Measurements from ENCODE around the gene PIAS3.

PIAS3 gene

DNA sequence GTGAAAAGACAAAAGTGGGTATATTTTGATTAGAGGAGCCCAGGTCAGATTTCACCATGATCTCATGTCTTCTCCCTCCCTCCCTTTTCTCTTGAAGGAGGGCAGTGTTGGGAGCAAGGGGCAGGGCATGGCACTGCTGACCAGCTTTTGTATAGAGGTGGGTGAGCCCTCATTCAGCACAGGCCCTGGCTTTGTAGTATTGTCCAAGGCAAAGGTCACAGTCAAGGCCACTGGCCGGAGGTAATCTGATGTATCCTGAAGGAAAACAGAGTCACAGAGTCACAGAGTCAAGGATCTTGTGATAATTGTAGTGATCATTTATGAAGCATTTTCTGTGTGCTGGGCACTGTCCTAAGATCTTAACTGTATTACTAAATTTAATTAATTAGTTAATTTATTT, 39.1 kb upstream of the PIAS3 start:
- CTCF ChIA-PET: interaction anchor here (2.3 kb wide), 1 partner anchor 12 kb away, joined by 15 read pairs; the partner anchor contains the start of gene ITGA10

More for the DNA sequence above, 39.1 kb upstream of the PIAS3 start:
- Histone ChIP-seq H3K9me3 (ENCODE audit: control insufficient read depth, insufficient read depth, low read depth, low read length) (no peaks in the 10 kb centered on the region), H3K4me1 (ENCODE audit: control insufficient read depth, insufficient read depth, low read length) (no peaks in the 10 kb centered on the region), H3K36me3 (ENCODE audit: control insufficient read depth in 2 of 2, insufficient read depth in 1 of 2, low read length in 2 of 2) (no peaks in the 10 kb centered on the region), H3K4me3 (ENCODE audit: low read depth, low read length) (no peak overlapping the region), H3K27ac (ENCODE audit: extremely low read depth, low read depth, low read length) (no peak overlapping the region)
- POLR2A ChIA-PET: no interaction called here
- TF ChIP-seq ZNF701 (tag by site-specific recombination; IDR thresholded peaks at IDR 0.05): no peak
- no peak for TF ChIP-seq ZNF596 (tag by site-specific recombination; IDR thresholded peaks at IDR 0.05)
- no peak for TF ChIP-seq ZNF221 (tag by site-specific recombination; IDR thresholded peaks at IDR 0.05; ENCODE audit: borderline replicate concordance)
- TF ChIP-seq, protein P1, sequence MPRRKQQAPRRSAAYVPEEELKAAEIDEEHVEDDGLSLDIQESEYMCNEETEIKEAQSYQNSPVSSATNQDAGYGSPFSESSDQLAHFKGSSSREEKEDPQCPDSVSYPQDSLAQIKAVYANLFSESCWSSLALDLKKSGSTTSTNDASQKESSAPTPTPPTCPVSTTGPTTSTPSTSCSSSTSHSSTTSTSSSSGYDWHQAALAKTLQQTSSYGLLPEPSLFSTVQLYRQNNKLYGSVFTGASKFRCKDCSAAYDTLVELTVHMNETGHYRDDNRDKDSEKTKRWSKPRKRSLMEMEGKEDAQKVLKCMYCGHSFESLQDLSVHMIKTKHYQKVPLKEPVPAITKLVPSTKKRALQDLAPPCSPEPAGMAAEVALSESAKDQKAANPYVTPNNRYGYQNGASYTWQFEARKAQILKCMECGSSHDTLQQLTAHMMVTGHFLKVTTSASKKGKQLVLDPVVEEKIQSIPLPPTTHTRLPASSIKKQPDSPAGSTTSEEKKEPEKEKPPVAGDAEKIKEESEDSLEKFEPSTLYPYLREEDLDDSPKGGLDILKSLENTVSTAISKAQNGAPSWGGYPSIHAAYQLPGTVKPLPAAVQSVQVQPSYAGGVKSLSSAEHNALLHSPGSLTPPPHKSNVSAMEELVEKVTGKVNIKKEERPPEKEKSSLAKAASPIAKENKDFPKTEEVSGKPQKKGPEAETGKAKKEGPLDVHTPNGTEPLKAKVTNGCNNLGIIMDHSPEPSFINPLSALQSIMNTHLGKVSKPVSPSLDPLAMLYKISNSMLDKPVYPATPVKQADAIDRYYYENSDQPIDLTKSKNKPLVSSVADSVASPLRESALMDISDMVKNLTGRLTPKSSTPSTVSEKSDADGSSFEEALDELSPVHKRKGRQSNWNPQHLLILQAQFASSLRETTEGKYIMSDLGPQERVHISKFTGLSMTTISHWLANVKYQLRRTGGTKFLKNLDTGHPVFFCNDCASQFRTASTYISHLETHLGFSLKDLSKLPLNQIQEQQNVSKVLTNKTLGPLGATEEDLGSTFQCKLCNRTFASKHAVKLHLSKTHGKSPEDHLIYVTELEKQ (tag by site-specific recombination; IDR thresholded peaks at IDR 0.05; ENCODE audit: borderline replicate concordance): no peak
- no peak for TF ChIP-seq ZNF560 (tag by site-specific recombination; IDR thresholded peaks at IDR 0.05; ENCODE audit: borderline replicate concordance)
- TF ChIP-seq, protein P2, sequence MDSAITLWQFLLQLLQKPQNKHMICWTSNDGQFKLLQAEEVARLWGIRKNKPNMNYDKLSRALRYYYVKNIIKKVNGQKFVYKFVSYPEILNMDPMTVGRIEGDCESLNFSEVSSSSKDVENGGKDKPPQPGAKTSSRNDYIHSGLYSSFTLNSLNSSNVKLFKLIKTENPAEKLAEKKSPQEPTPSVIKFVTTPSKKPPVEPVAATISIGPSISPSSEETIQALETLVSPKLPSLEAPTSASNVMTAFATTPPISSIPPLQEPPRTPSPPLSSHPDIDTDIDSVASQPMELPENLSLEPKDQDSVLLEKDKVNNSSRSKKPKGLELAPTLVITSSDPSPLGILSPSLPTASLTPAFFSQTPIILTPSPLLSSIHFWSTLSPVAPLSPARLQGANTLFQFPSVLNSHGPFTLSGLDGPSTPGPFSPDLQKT (IDR thresholded peaks at IDR 0.05; ENCODE audit: borderline replicate concordance, low read depth, low read length): no peak
- no peak for TF ChIP-seq ZNF610 (tag by site-specific recombination; IDR thresholded peaks at IDR 0.05; ENCODE audit: borderline replicate concordance)
- TF ChIP-seq SALL2 (tag by site-specific recombination; IDR thresholded peaks at IDR 0.05; ENCODE audit: borderline replicate concordance): no peak
- TF ChIP-seq, protein P3, sequence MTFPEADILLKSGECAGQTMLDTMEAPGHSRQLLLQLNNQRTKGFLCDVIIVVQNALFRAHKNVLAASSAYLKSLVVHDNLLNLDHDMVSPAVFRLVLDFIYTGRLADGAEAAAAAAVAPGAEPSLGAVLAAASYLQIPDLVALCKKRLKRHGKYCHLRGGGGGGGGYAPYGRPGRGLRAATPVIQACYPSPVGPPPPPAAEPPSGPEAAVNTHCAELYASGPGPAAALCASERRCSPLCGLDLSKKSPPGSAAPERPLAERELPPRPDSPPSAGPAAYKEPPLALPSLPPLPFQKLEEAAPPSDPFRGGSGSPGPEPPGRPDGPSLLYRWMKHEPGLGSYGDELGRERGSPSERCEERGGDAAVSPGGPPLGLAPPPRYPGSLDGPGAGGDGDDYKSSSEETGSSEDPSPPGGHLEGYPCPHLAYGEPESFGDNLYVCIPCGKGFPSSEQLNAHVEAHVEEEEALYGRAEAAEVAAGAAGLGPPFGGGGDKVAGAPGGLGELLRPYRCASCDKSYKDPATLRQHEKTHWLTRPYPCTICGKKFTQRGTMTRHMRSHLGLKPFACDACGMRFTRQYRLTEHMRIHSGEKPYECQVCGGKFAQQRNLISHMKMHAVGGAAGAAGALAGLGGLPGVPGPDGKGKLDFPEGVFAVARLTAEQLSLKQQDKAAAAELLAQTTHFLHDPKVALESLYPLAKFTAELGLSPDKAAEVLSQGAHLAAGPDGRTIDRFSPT (tag by site-specific recombination; IDR thresholded peaks at IDR 0.05): no peak
- no peak for TF ChIP-seq MEIS1 (CRISPR knock-in tag; IDR thresholded peaks at IDR 0.05; ENCODE audit: borderline replicate concordance)
- TF ChIP-seq ZNF529 (tag by site-specific recombination; IDR thresholded peaks at IDR 0.05; ENCODE audit: insufficient replicate concordance): no peak
- TF ChIP-seq, protein P4, sequence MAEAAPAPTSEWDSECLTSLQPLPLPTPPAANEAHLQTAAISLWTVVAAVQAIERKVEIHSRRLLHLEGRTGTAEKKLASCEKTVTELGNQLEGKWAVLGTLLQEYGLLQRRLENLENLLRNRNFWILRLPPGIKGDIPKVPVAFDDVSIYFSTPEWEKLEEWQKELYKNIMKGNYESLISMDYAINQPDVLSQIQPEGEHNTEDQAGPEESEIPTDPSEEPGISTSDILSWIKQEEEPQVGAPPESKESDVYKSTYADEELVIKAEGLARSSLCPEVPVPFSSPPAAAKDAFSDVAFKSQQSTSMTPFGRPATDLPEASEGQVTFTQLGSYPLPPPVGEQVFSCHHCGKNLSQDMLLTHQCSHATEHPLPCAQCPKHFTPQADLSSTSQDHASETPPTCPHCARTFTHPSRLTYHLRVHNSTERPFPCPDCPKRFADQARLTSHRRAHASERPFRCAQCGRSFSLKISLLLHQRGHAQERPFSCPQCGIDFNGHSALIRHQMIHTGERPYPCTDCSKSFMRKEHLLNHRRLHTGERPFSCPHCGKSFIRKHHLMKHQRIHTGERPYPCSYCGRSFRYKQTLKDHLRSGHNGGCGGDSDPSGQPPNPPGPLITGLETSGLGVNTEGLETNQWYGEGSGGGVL (tag by site-specific recombination; IDR thresholded peaks at IDR 0.05): no peak
- TF ChIP-seq, protein P5, sequence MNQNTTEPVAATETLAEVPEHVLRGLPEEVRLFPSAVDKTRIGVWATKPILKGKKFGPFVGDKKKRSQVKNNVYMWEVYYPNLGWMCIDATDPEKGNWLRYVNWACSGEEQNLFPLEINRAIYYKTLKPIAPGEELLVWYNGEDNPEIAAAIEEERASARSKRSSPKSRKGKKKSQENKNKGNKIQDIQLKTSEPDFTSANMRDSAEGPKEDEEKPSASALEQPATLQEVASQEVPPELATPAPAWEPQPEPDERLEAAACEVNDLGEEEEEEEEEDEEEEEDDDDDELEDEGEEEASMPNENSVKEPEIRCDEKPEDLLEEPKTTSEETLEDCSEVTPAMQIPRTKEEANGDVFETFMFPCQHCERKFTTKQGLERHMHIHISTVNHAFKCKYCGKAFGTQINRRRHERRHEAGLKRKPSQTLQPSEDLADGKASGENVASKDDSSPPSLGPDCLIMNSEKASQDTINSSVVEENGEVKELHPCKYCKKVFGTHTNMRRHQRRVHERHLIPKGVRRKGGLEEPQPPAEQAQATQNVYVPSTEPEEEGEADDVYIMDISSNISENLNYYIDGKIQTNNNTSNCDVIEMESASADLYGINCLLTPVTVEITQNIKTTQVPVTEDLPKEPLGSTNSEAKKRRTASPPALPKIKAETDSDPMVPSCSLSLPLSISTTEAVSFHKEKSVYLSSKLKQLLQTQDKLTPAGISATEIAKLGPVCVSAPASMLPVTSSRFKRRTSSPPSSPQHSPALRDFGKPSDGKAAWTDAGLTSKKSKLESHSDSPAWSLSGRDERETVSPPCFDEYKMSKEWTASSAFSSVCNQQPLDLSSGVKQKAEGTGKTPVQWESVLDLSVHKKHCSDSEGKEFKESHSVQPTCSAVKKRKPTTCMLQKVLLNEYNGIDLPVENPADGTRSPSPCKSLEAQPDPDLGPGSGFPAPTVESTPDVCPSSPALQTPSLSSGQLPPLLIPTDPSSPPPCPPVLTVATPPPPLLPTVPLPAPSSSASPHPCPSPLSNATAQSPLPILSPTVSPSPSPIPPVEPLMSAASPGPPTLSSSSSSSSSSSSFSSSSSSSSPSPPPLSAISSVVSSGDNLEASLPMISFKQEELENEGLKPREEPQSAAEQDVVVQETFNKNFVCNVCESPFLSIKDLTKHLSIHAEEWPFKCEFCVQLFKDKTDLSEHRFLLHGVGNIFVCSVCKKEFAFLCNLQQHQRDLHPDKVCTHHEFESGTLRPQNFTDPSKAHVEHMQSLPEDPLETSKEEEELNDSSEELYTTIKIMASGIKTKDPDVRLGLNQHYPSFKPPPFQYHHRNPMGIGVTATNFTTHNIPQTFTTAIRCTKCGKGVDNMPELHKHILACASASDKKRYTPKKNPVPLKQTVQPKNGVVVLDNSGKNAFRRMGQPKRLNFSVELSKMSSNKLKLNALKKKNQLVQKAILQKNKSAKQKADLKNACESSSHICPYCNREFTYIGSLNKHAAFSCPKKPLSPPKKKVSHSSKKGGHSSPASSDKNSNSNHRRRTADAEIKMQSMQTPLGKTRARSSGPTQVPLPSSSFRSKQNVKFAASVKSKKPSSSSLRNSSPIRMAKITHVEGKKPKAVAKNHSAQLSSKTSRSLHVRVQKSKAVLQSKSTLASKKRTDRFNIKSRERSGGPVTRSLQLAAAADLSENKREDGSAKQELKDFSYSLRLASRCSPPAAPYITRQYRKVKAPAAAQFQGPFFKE (tag by site-specific recombination; IDR thresholded peaks at IDR 0.05; ENCODE audit: borderline replicate concordance): no peak
- TF ChIP-seq, protein P6, sequence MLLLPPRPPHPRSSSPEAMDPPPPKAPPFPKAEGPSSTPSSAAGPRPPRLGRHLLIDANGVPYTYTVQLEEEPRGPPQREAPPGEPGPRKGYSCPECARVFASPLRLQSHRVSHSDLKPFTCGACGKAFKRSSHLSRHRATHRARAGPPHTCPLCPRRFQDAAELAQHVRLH (tag by site-specific recombination; IDR thresholded peaks at IDR 0.05): no peak
- no peak for TF ChIP-seq ZNF585B (tag by site-specific recombination; IDR thresholded peaks at IDR 0.05)
- no peak for TF ChIP-seq REPIN1 (tag by site-specific recombination; IDR thresholded peaks at IDR 0.05; ENCODE audit: low read depth)
- TF ChIP-seq ZNF624 (tag by site-specific recombination; IDR thresholded peaks at IDR 0.05): no peak
- TF ChIP-seq, protein P7, sequence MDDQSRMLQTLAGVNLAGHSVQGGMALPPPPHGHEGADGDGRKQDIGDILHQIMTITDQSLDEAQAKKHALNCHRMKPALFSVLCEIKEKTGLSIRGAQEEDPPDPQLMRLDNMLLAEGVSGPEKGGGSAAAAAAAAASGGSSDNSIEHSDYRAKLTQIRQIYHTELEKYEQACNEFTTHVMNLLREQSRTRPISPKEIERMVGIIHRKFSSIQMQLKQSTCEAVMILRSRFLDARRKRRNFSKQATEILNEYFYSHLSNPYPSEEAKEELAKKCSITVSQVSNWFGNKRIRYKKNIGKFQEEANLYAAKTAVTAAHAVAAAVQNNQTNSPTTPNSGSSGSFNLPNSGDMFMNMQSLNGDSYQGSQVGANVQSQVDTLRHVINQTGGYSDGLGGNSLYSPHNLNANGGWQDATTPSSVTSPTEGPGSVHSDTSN (CRISPR knock-in tag; IDR thresholded peaks at IDR 0.05): no peak

Data from HEK293 (cell line).